Activated CD8-positive, alpha-beta T cell treated with anti-CD3 and anti-CD28 coated beads for 36 hours (primary cell): ENCODE results near the gene NGRN. TPM values are rescaled to one million over a fixed set of nuclear protein-coding genes. Genes with fewer than 3 reads are reported as not detected.
"Not testable (repeated sequence)": the region's sequence is repeated elsewhere in the genome, so short reads cannot be mapped to it uniquely, and the experiment has no call there.

ENCODE experiments used
- ATAC-seq: fragments of 200-7000 bp; cut with Tn5 transposase; one replicate; pipeline ENCODE4 v1.10.0; 2021; ENCODE audit warnings: mild to moderate bottlenecking, moderate library complexity
- CTCF ChIA-PET: fragments of 350-600 bp; sonication (Branson Sonifier 250); formaldehyde crosslinking; loops from one replicate; lab custom pipeline; 2021; ENCODE audit warnings: antibody characterized with exemption; lab: Charles Lee
- POLR2A ChIA-PET: fragments of 350-600 bp; sonication (Branson Sonifier 250); formaldehyde crosslinking; loops from one replicate; lab custom pipeline; 2021; ENCODE audit warnings: antibody characterized with exemption; lab: Charles Lee
- DNase-seq: peaks from one replicate; pipeline ENCODE4 v3.0.0-alpha.2; 2020
- H3K27ac Mint-ChIP-seq: one replicate; pipeline ENCODE4 v1.8.0; 2021; ENCODE audit warnings: mild to moderate bottlenecking, mixed read lengths
- H3K27me3 Mint-ChIP-seq: one replicate; pipeline ENCODE4 v1.8.0; 2021; ENCODE audit warnings: mixed read lengths
- H3K36me3 Mint-ChIP-seq: one replicate; pipeline ENCODE4 v1.8.0; 2021; ENCODE audit warnings: low read depth, mixed read lengths
- H3K4me1 Mint-ChIP-seq: one replicate; pipeline ENCODE4 v1.8.0; 2021; ENCODE audit warnings: low read depth, mixed read lengths
- H3K4me3 Mint-ChIP-seq: one replicate; pipeline ENCODE4 v1.8.0; 2021; ENCODE audit warnings: mild to moderate bottlenecking, moderate library complexity, mixed read lengths
- H3K9me3 Mint-ChIP-seq: one replicate; pipeline ENCODE4 v1.8.0; 2021; ENCODE audit warnings: mixed read lengths
- intact Hi-C: fragments of 100-400 bp; cut with micrococcal nuclease; formaldehyde crosslinking; loops from one replicate; pipeline ENCODE4 v1.10.0; 2022
- total RNA-seq, 2 experiments: library from RNA; stranded (reverse); gene quantifications; one replicate each; pipeline ENCODE4 v1.2.3, GENCODE V29; 2021
- TF ChIP-seq, protein P1 (sequence below): fragments of 200-600 bp; IDR thresholded peaks from one replicate; pipeline ENCODE4 v1.8.0; 2022; ENCODE audit warnings: antibody characterized with exemption, mild to moderate bottlenecking

The NGRN gene
- total RNA-seq, 2 experiments from 2014 or later = 22.2 to 23.1 TPM

DNA sequence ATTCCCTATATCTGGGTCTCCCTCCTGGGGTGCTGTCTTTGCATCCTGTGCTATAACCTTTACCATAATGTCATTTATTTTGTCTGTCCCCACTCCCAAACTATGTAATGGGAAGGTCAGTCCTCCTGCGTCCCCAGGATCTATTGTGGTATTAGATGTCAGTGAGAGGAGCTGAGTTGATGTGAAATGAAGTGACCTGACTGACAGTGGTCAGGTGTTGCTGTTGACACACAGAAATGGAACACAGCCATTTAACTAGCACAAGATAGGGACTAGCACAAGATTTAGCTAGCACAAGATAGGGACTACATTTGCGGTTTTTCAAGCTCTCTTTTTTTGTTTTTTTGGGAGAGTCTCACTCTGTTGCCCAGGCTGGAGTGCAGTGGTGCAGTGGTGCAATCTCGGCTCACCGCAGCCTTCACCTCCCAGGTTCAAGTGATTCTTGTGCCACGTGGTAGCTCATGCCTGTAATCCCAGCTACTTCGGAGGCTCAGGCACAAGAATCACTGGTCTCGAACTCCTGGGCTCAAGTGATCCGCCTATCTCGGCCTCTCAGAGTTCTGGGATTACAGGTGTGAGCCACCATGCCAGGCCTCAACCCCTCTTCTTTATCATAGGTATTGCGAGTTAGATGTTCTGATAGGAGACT lies 5.2 kb downstream of the NGRN start:
- H3K36me3 Mint-ChIP-seq = peaks cover 56% of the 10 kb centered on the region
- intact Hi-C loops = no loop called here
- H3K27me3 Mint-ChIP-seq = no peaks in the 10 kb centered on the region
- peak overlapping the region; percentile 73 for H3K27ac Mint-ChIP-seq
- DNase-seq (no peak), ATAC-seq (no peak)
- ChIA-PET CTCF (interaction anchor here (0.6 to 2.5 kb wide), 6 partner anchors 11 to 81 kb away, joined by 3 to 8 read pairs (median 3); no protein-coding TSS in a partner anchor), POLR2A (interaction anchor here (0.6 to 1.3 kb wide), 3 partner anchors 39 to 108 kb away, joined by 3 read pairs; no protein-coding TSS in a partner anchor)
- TF ChIP-seq, protein P1, sequence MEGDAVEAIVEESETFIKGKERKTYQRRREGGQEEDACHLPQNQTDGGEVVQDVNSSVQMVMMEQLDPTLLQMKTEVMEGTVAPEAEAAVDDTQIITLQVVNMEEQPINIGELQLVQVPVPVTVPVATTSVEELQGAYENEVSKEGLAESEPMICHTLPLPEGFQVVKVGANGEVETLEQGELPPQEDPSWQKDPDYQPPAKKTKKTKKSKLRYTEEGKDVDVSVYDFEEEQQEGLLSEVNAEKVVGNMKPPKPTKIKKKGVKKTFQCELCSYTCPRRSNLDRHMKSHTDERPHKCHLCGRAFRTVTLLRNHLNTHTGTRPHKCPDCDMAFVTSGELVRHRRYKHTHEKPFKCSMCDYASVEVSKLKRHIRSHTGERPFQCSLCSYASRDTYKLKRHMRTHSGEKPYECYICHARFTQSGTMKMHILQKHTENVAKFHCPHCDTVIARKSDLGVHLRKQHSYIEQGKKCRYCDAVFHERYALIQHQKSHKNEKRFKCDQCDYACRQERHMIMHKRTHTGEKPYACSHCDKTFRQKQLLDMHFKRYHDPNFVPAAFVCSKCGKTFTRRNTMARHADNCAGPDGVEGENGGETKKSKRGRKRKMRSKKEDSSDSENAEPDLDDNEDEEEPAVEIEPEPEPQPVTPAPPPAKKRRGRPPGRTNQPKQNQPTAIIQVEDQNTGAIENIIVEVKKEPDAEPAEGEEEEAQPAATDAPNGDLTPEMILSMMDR = no peak
- H3K9me3 Mint-ChIP-seq = no peaks in the 10 kb centered on the region
- H3K4me3 Mint-ChIP-seq = no peak overlapping the region
- H3K4me1 Mint-ChIP-seq = peaks cover 36% of the 10 kb centered on the region

- Mint-ChIP-seq H3K36me3 (peaks cover 51% of the 10 kb centered on the region), H3K4me1 (peaks cover 36% of the 10 kb centered on the region)
- no peak for DNase-seq
These were observed 6.1 kb downstream of the NGRN start for GRCh38 chr15:90271459-90272166.

DNA sequence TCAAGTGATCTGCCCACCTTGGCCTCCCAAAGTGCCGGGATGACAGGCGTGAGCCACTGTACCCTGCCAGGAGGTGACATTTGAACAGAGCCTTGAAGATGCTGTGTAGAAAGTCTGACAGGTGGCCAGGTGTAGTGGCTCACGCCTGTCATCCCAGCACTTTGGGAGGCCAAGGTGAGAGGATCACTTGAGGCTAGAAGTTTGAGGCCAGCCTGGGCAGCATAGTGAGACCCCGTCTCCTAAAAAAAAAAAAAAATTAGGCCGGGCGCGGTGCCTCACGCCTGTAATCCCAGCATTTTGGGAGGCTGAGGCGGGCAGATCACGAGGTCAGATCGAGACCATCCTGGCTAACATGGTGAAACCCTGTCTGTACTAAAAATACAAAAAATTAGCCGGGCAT lies 13.0 kb downstream of the NGRN start:
- intact Hi-C loops, CTCF ChIA-PET, H3K27me3 Mint-ChIP-seq, POLR2A ChIA-PET, H3K4me3 Mint-ChIP-seq, H3K27ac Mint-ChIP-seq, H3K4me1 Mint-ChIP-seq, DNase-seq, H3K9me3 Mint-ChIP-seq, ATAC-seq: not testable (repeated sequence)
- peaks cover 10% of the 10 kb centered on the region for H3K36me3 Mint-ChIP-seq

More at GRCh38 chr15:90271459-90272166, 6.1 kb downstream of the NGRN start:
- intact Hi-C loops = no loop called here
- no peak overlapping the region for H3K4me3 Mint-ChIP-seq
- CTCF ChIA-PET = interaction anchor here (0.8 to 2.5 kb wide), 5 partner anchors 19 to 82 kb away, joined by 3 to 8 read pairs (median 3); no protein-coding TSS in a partner anchor
- no peak for ATAC-seq
- POLR2A ChIA-PET = interaction anchor here (1.3 kb wide), 1 partner anchor 39 kb away, joined by 3 read pairs; no protein-coding TSS in a partner anchor
- H3K27ac Mint-ChIP-seq = peak overlapping the region; percentile 73
- TF ChIP-seq, protein P1 = no peak
- H3K9me3 Mint-ChIP-seq = no peaks in the 10 kb centered on the region
- no peaks in the 10 kb centered on the region for H3K27me3 Mint-ChIP-seq

- ATAC-seq, H3K4me3 Mint-ChIP-seq, intact Hi-C loops, H3K4me1 Mint-ChIP-seq, H3K27me3 Mint-ChIP-seq, H3K27ac Mint-ChIP-seq, DNase-seq, H3K36me3 Mint-ChIP-seq, H3K9me3 Mint-ChIP-seq: not testable (repeated sequence)
- POLR2A ChIA-PET = interaction anchor here (1.2 kb wide), 1 partner anchor 10 kb away, joined by 3 read pairs; no protein-coding TSS in a partner anchor
- CTCF ChIA-PET = interaction anchor here (1.0 kb wide), 1 partner anchor 12 kb away, joined by 5 read pairs; no protein-coding TSS in a partner anchor
These were observed 15.3 kb downstream of the NGRN start for GRCh38 chr15:90280743-90281142.

GRCh38 chr15:90281637-90282036 lies 16.2 kb downstream of the NGRN start:
- DNase-seq, H3K4me3 Mint-ChIP-seq, intact Hi-C loops, H3K27me3 Mint-ChIP-seq, H3K27ac Mint-ChIP-seq, H3K9me3 Mint-ChIP-seq, H3K36me3 Mint-ChIP-seq, POLR2A ChIA-PET, ATAC-seq, H3K4me1 Mint-ChIP-seq: not testable (repeated sequence)
- CTCF ChIA-PET = interaction anchor here (0.9 to 1.3 kb wide), 3 partner anchors 11 to 19 kb away, joined by 3 read pairs; partner anchors contain the start of gene NGRN

DNA sequence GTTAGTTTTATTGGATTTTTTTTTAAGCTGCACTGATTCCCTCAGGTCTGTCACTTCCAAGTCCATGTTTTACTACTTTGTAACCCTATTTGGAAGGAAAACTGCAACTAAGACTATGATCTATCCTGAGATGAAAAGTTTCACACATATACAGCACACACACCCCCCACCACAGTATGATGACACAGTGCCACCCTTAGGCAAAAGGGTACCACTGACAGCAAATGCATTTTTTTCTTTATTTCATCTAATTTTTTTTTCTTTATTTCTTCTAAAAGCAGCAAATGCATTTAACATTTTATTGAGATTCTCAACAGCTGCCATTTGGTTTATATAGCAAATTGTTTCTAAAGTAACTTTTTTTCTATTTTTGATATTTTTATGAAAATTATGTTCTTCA lies 21.2 kb downstream of the NGRN start:
- intact Hi-C loops = no loop called here
- DNase-seq = peak; percentile 59

More for the DNA sequence above, 21.2 kb downstream of the NGRN start:
- H3K9me3 Mint-ChIP-seq = no peaks in the 10 kb centered on the region
- TF ChIP-seq, protein P1 = peak; percentile 61
- POLR2A ChIA-PET = interaction anchor here (0.6 kb wide), 1 partner anchor 18 kb away, joined by 3 read pairs; no protein-coding TSS in a partner anchor
- H3K4me1 Mint-ChIP-seq = no peaks in the 10 kb centered on the region
- no peaks in the 10 kb centered on the region for H3K27me3 Mint-ChIP-seq
- no peak overlapping the region for H3K4me3 Mint-ChIP-seq
- peak; percentile 82 for ATAC-seq
- no peak overlapping the region for H3K27ac Mint-ChIP-seq
- H3K36me3 Mint-ChIP-seq = no peaks in the 10 kb centered on the region
- CTCF ChIA-PET = interaction anchor here (1.1 to 3.5 kb wide), 6 partner anchors 11 to 162 kb away, joined by 3 to 16 read pairs (median 4); partner anchors contain the start of gene TTLL13
